DMS53 (cell line): ENCODE data around the gene PDE9A.
"Not testable (repeated sequence)": the region's sequence is repeated elsewhere in the genome, so short reads cannot be mapped to it uniquely, and the experiment has no call there.

Experiments
- DNase-seq: peaks from one replicate; lab custom pipeline; 2025; lab: John Stamatoyannopoulos, UW

PDE9A gene

DNA sequence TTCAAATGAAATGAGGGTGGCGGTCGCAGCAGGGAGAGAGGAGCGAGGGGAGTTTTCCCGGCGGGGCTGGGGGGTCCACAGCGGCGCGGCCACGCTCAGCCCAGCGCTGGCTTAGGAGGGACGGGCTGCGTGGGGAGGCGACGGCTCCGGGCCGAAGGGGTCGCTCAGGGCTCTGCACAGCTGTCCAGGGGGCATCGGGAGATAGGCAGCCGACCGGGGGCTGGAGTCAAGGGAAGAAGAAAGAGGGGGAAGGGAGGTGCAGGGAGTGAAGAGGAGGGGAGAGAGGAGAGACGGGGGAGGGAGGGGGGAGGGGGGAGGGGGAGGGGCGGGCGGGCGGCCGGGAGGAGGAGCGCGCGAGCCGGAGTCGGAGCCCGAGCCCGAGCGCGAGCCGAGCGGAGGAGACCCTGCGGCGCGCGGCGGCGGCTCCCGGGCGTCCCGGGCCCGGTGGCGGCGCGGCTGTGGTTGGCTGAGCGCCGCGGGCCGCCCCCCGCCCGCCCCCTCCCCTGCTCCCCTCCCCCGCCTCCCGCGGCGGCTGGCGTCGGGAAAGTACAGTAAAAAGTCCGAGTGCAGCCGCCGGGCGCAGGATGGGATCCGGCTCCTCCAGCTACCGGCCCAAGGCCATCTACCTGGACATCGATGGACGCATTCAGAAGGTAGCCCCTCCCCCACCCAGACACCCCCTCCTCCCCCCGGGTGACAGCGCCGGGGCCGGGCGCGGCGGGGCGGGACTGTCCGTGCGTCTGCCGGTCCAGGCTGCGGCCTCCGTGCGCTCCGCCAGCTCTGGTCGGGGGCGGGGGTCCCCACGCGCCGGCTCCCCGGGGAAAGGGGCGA is at the start of gene PDE9A:
Gene PDE9A, plus strand, starts transcription at position 391 of the 831 bp plus-strand sequence. Its CDS starts 194 bp downstream, at position 585.
- peak; percentile 72 for DNase-seq

DNA sequence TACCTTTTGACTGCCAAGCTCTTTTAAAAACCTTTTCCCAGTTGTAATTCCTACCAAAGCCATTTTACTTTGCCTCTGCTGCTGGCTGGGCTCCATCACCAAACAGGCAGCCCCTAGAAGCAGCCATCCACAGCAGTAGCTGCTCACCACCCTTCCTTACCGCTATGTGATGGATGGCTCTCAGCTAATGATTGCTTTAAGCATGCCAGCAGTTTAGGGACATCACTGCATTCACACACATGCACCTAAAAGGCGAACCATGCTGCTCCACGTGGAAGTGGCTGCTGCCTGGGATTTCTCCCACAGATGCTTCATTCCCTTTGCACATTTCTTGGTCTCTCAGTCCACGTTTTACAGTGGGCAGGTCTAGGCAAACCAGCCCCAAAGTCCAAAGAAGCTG is 46.3 kb upstream of the PDE9A start:
- no peak for DNase-seq

DNA sequence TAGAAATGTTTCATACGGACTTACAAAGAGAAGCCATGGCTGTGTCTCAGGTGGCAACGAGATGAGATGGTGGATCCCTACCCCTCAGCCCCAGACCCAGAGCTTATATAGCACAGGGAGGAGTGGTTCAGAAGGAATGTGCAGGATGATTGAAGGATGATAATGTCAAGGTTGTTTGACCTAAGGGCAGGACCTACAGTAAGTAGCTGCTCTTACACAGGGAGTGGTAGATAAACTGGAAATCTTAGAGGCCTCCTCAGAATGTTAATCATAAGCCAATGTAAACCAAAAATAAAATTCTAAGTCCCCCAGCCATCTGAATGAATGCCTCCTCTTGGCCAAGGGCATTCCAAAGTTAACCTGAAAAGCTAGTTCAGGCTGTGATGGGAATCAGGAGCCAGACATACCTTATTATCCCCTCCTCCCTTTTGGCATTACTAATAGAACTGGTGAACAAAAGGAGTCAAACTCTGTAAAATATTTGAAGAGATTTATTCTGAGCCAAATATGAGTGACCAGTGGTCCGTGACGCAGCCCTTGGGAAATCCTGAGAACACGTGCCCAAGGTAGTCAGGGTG is 45.8 kb upstream of the PDE9A start:
- no peak for DNase-seq

DNA sequence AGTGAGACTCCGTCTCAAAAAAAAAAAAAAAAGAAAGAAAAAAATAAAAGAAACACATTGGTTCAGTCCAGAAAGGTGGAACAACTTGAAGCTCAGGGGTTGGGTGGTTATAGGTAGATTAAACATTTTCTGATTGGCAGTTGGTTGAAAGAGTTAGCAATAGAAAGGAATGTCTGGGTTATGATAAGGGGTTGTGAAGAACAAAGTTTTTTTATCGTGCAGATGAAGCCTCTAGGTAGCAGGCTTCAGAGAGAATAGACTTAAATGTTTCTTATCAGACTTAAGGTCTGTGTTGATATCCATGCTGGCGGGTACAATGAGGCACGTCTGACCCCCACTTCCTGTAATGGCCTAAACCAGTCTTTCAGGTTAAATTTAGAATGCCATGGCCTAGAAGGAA is 45.0 kb upstream of the PDE9A start:
- DNase-seq, result no peak

DNA sequence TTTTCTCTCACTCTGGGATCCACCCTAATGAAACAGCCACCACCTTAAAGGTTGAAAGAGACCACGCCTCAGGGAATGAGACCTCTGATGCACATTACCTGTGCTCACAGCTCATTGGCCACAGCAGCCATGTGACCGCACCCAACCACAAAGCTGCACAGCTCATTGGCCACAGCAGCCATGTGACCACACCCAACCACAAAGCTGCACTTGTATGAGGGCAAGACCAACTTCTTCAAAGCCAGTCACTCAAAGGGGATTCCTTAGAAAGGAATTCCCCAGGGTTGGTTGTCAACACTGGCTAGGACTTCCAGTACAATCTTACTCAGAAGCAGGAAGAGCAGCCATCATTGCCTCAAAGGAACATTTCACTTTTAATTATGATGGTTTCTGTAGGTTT is 43.6 kb upstream of the PDE9A start:
- DNase-seq, result peak; percentile 39

DNA sequence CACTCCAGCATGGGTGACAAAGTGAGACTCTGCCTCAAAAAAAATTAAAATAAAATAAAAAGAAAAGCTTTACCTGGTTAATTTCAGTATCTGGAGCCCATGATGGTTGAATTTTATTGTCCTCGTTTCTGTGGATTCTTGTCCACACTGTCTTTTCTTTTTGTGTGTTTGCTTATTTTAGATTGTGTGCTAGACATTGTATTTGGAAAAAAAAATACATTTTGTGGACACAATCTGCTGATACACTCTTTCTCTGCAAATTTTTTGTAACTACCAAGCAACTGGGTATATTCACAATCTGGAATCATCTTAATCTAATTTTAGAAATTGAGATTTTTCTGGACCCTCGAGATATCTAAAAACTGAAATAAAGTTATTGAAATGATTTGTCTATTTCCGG is 41.6 kb upstream of the PDE9A start:
- DNase-seq, result no peak

DNA sequence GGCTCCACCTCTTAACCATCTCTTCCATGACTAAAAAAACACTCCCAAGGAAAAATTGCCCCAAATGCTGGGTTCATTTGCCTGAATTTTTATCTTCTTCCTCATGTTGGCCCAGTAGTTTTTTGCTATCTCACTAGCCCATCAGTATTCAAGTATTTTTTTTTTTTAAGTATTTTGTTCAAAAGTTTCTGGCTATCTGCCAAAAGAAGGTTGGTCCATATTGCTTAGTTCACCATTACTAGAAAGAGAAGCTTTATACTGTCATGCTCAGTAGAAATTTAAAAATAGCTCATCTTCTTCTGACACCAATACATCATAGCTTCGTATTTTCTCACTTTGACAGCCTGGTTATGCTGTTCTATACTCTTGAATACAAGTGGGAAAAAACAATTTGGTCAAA is 41.0 kb upstream of the PDE9A start:
- DNase-seq, result no peak

DNA sequence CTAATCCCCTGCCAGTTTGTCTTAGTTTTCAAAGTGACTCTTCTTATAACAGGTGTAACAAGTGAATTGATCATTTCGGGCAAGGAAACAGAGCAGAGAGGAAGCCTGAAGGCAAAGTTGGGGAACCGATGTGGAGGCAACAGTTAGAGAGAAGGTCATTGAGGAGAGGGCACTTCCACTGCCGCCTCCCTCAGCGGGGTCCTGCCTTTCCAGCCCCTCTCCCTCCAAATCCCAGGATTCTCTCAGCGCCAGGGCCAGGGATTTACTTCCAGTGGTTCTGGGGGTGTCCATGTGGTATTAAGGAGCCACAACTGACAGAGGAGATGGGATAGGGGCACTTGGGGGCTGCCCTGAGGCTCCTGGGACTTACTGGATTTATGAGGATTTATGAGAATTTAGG is 39.7 kb upstream of the PDE9A start:
- DNase-seq, result no peak

DNA sequence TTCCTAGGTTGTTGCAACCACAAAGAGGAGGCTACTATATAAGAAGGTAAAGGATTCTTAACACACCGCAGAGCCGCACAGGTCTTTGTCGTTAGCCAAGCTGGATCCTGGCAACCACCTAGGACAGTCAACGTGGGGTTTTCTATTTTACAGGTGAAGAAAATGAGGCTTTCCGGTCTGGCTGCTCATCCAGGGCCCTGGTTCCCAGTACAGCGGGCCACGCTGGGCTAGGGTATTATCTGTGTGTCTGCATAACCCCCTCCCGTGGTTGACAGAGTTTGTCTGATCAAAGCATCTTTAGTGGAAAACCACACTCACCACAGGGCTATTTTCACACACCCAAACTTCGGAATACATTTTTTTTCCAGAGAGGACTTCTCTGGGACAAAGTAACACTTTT is 39.0 kb upstream of the PDE9A start:
- DNase-seq, result no peak

DNA sequence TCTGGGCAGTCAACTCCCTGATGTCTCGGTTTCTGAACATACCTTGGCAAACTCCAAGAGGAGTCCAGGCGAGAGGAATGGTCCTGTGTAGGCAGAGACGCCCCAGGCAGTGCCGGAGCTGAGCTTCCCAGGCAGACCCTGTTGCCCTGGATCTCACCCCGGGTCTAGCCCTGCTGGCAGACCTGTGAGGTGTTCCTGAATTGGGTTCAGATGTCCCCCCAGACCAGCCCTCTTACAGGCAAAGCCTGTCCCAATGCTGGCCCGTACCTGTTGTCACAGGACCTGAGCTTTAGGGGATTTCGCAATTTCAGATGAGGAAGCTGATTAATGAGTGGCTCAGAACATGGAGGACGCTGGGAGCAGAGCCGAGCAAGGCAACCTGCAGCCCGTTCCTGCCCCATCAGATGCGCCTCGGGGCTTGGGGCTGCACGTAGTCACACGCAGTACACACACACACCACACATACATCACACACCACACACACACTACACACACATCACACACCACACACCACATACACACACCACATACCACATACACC is 38.5 kb upstream of the PDE9A start:
- peak; percentile 57 for DNase-seq

DNA sequence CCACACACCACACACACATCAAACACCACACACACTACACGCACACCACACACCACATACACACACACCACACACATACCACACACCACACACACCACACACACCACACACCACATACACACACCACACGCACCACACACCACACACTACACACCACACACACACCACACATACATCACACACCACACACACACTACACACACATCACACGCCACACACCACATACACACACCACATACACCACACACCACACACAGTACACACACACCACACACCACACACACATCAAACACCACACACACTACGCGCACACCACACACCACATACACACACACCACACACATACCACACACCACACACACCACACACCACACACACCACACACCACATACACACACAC is 38.0 kb upstream of the PDE9A start:
- not testable (repeated sequence) for DNase-seq

DNA sequence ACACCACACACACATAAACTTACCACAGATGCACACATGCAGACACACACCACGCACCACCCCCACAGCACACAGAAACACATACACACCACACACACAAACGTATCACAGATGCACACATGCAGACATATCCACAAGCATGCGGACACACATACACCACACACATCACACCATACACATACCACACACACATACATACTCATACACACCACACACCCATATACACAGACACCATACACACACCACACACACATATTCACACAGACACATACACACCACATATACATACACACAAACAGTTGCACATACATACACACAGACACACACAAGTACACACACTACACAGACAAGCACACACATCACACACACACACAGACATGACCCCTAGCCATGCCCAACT is 37.5 kb upstream of the PDE9A start:
- no peak for DNase-seq

DNA sequence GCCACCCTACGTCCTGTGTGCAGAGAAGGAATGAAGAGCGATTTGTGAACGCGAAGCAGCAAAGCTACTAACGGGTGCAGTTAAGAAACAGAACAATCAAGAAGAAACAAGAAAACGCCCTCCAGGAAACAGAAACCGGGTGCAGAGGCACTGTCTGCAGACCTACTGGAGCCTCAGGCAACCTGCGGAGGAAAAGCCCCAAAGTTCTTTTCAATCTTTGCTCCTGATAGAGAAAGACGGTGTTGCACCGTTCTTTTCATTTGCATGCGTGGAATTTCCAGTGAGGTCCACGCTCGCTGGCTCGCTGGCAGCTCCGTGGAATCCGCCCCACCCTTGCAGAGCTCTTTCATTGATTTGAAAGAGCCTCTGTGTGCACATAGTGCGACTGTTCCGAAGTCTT is 37.0 kb upstream of the PDE9A start:
- no peak for DNase-seq

DNA sequence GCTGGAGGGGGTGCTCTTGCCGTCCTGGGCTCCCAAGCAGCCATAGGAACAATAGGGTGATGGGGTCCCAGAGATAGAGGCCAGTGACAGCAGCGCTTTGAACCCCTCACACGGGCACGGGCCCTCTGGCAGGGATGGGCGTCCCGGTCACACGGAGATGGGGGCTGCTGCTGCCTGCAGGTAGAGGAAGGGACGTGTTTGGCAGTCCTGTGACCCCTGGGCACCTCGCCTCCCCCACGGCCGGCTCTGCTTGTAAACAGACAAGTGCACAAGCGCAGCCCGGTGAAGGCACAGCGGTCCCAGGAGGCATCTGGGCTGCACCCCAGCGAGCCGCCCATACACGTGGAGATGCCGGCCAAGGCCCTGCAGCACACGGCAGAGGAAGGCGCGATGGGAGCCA is 36.5 kb upstream of the PDE9A start:
- no peak for DNase-seq

DNA sequence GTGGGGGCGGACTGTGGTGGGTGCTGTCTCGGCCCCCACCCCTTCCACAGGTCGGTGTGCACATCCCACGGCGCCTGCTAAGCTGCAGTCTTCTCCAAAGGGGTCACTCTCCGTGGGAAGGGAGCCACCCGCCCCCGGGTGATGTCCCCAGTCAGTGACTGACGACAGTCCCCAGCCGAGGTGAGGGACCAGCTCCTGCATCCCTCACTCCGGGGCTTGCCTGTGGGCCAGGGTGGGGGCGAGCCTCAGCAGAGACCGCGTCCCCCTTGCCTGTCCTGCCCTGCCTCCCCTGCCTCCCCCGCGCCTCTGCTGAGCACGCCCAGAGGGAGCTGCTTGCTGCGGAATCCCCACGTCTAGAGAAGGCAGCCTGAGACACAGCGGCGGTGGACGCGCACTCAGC is 35.9 kb upstream of the PDE9A start:
- no peak for DNase-seq

DNA sequence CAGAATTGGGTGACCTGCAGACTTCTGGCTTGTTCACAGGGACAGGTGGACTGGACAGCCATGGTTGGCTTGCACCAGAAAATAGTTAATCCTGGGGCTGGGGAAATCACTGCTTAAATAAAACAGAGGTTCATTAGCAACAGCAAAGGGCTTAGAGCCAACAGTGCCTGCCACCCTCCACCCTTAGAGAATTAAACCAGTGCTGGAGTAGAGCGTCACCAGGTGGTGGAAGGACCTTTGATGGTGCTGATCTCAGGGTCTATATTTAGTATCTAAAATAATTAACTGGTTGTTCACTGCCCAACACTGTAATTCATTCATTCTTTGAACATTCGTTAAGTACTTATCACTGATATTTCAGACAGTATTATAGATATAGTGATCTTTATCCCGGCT is 34.7 kb upstream of the PDE9A start:
- DNase-seq, result no peak

DNA sequence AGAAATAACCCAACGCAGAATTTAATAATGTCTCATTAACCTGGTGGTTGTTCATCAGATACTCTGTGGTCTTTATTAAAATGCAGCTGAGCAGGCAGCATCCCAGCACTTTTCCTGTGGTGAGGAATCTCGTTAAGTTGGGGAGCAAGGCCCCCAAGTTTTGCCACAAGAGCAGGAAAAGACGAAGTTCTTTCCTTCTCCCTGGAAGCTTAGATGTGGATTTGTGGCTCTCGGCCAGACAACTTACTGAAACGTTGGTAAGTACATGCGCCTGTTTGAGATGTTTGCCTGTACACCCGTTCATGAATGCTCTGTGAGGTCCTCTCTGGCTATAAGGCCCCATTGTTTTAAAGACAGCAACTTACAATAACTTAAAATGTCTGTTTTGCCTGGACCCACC is 34.3 kb upstream of the PDE9A start:
- no peak for DNase-seq

DNA sequence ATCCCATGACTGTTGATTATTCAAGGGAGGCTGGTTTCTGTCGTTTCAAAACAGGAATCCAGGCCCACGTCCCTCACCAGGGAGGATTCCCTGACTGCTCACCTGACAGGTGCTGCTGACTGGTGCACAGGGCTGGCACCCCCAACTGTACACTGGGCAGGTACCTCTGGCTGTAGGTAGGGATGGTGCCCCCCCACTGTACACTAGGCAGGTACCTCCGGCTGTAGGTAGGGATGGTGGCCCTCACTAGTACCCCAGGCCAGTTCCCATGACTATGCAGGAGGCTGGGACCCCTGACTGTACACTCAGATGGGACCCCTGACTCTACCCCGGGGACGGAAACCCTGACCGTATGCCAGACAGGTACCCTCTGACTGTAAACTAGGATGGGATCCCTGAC is 33.6 kb upstream of the PDE9A start:
- no peak for DNase-seq

DNA sequence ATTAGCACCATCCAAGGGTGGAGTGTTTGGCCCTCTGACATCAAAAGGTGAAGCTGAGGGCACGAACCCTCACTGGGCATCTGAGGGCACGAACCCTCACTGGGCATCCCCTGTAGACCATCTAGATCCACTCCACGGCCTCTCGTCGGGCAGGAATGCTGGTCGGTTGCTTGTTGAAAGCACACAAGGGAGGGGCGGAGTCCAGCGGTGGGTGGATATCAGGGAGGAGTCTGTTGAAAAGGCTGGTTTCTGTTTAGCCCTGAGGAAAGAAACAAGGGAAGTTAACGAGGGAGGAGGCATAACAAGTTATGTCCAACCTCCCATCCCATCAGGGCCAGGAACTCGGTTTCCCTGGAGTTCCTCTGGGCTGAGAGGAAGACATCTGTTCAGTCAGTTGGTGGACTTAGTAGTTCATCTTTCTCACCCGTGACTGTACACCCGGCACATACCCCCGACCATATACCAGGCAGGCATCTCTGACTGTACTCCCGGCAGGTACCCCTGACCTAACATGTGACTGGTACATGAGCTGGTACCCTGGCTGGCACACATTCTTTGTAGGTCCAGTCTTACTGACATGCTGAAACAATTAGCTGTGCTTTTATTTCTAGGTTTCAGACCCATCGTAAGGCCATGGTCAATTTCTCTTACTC is 32.1 kb upstream of the PDE9A start:
- no peak for DNase-seq

DNA sequence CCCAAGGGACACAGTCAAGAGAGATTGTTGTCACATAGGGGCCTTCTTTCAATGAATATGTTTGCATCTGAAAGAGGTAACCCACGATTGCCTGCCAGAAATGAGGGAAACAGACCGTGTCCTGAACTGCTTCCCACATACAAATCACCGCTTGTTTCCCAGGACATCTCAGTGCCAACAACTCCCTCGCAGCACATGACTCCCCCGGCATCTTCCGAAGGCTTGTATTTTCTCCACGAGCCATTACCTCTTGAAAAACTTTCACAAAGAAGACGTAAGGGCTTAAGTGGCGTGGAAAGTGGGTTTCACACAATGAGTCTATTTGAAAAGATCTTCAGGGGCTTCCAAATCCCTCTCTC is 31.6 kb upstream of the PDE9A start:
- no peak for DNase-seq

DNA sequence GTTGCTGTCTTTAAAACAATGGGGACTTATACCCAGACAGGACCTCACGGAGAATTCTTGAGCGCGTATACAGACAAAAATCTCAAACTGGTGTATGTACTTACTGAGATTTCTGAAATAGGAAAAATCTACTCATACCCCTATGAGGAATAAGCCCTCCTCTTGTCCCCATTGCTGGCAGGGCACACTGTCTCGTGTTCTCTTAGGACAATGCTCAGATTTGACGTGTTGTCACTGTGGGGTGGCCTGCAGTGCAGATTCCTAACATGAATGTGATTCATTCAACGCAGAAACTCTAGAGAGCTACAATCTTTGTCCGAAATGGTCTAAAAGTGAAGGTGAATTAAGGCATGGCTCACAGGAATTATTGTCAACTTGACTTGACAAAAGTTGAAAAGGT is 31.1 kb upstream of the PDE9A start:
- DNase-seq, result no peak

DNA sequence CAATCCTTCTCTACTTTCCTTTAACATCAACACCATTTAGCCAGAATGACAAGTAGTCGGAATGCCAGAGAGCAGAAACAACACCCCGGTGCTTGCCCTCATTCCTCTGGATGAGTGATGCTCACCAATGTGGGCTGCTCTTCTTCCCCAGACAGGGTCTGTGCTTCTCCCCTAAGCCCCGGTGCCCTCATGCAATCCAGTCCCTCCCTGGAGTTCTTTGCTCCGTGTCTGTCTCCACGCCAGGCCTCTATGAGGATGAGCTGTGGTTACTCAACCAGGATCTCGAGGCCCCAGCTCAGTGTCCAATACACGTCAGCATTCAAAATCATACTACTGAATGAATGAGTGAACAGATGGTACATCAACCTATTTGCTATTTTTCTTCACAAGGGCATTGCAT is 29.7 kb upstream of the PDE9A start:
- no peak for DNase-seq

DNA sequence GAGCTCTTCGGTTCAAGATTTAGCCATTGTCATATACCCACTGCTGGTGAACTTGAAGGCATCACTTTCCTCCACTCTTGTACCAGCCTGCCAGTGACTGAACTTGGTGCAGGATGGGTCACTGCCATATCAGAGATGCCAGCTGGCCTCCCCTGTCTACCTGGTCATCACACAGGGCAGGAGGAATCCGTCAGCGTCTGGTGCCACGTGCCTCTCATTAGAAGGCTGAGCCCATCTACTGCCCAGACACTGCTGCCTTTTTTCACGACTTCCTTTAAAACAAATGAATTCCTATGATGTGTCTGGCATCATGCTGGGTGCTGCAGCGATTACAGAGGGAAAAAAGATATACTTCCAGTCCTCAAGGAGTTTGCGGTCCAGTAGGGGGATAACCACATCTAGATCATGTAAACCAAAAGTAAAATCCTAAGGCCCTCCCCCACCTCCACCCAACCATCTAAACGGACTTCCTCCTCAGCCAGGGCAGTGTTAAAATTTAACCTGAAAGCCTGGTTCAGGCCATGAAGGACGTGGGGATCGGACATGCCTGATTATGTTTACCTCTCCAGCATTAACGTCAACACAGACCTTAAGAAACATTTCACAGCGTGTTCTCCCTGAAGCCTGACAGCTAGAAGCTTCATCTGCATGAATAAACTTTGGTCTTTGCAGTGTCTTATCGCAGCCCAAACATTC is 29.2 kb upstream of the PDE9A start:
- peak; percentile 66 for DNase-seq
